GM21529 (cell line): ENCODE measurements around the gene SGSM1.
"Not testable (repeated sequence)": the region's sequence is repeated elsewhere in the genome, so short reads cannot be mapped to it uniquely, and the experiment has no call there.

Experiments used
- ATAC-seq: cut with Tn5 transposase; IDR thresholded peaks from one replicate; pipeline ENCODE4 v1.9.1; 2021; ENCODE audit not compliant: unreplicated experiment

Gene SGSM1

DNA sequence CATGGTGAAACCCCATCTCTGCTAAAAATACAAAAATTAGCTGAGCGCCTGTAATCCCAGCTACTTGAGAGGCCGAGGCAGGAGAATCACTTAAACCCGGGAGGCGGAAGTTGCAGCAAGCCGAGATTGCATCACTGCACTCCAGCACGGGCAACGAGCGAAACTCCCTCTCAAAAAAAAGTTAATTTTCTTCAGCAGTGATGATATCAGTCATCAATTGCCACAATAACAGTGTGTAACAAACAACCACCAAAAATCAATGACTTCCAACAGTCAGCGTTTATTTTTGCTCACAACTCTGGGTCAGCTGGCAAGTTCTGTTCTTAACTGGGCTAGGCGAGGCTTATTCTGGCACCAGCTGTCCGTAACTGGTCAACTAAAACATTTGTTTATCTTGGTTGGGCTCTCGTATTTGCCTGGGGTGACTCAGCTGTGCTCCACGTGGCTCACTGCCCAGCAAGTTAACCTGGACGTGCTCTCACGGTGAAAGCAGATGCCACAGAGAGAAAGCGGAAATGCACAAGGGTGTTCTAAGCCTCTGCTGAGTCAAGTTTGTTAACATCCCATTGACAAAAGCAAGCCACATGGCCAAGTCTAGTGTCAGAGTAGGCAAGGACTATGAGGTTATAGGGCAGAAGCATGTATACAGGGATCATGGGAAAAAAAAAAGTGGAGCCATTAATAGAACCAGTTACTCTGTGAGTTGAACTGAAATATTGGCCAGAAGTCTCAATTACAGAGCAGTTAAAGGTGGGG is 88.4 kb downstream of the SGSM1 start:
- ATAC-seq = no peak

DNA sequence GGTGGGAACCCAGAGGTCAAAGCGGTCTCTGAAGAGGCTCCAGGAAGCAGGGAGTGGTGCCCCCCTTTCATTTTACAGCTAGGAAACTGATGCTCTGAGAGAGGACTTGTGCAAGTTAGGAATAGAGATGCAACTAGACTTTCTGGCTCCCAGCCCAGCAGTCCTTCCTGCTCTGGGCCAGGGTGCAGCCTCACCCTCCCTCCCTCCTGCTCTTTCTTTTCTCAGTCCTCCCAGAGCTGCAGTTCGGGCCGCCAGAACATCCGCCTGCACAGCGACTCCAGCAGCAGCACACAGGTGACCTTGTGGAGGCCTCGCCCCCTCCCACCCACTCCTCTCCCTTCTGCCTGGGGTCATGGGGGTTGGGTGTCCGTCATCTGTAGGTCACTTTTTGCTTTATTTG is 89.0 kb downstream of the SGSM1 start:
- ATAC-seq = no peak

DNA sequence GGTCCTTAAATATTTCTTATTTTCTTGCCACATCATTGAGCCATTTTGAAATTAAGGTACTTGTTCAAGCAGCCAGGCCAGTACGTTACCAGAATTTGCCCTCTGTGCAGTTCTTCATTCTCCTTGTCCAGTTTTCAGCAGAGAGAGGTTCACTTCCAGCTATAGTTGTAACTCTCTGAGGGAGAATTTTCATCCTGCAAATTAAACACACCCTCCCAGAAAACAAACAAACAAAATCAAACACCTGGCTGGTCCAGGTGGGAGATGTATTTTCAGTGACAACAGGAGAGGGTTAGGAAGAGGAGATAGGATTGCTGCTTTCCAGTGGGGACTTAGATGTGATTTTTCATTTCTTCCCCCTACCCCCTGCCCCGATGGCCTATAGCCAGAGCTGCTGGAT is 95.4 kb downstream of the SGSM1 start:
- no peak for ATAC-seq

DNA sequence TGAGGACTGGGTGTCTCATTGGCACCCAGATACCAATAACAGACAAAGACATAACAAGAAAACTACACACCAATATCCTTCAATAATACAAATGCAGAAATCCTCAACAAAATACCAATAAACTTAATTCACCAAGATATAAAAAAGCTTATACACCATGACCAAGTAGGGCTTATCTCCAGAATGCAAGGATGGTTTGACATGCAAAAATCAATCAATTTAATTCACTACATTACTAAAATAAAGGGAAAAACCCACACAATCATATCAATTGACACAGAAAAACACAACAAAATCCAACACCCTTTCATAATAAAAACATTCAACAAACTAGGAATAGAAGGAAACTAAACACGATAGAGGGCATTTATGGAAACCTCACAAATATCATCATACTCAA is 99.9 kb downstream of the SGSM1 start:
- ATAC-seq = no peak

DNA sequence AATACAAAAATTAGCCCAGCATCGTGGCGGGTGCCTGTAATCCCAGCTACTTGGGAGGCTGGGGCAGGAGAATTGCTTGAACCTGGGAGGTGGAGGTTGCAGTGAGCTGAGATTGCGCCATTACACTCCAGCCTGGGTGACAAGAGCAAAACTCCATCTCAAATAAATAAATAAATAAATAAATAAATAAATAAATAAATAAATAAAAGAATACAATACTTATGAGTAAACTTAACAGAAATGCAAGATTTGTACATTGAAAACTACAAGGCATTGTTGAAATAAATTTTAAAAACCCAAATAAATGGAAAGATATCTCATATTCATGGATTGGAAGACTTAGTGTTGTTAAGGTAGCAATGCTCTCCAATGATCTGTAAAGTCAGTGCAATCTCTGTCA is 101.1 kb downstream of the SGSM1 start:
- not testable (repeated sequence) for ATAC-seq

DNA sequence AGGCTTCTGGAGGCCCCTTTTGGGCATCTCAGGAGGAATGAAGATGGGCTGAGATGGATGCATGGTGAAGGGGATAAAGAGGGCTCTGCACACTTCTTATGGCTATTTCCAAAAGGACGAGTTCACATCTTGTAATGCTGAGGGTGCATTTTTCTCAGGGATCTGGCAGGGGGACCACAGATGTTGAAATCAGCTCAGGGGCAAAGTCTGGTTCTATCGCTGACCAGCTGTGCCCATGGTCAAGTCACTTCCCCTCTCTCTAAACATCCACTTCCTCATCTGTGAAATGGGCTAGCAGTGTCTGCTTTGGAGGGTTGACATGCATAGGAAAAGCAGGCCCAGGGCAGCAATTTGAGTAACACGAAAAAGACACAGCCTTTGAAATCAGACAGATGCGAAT is 114.0 kb downstream of the SGSM1 start:
- ATAC-seq = no peak

DNA sequence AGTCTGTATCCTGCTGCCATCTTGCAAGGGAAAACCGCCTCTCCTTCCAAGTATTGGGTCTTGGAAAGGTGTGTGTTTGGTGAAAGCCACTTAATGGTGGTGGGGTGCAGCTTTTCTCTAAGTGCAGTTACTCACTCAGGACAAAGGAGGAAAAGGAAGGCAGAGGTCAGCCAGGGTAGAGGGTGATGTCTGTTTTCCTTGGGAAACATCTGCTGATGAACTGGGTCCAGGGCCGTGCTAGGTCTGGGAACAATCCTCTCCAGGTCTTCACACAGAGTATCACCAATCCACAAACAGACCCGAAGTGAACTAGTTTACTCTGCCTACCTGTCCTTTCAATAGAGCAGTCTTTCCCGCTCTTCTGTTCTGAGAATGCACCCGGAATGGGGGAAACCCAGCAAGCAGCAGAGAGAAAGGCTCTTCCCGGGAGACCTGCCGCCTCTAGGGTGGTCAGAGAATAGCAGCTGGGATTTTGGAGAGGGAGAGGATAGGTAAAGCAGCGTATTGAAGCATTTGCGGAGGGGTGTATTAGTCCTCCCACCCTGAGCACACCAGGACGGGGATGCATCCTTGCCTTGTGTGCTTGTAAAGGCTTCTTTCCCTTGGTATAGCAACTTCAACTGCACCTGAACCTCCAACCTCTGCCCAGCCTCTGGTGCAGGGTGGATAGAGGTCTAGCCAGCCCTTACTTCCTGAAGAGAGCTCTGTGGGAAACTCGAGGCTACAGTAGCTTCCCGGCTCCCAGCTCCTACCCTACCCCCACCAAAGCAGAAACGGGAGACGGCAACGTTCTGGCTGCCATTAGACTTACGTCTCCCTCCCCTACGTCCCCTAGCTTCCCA is 119.8 kb downstream of the SGSM1 start:
- ATAC-seq = no peak

DNA sequence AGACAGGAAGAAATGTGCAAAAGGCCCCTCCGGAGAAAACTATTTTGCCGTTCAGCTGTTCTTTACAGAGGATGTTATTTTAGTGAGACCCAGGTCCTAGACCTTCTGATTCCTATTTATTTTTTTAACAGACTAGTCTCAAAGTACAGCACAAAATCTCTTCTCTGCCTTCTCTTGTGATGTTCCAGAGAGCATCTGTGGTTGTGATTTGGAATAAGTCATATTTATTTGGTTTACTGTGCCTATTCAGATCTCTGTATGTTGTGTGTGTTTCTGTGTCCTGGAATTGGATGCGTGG is 120.4 kb downstream of the SGSM1 start:
- ATAC-seq = no peak

DNA sequence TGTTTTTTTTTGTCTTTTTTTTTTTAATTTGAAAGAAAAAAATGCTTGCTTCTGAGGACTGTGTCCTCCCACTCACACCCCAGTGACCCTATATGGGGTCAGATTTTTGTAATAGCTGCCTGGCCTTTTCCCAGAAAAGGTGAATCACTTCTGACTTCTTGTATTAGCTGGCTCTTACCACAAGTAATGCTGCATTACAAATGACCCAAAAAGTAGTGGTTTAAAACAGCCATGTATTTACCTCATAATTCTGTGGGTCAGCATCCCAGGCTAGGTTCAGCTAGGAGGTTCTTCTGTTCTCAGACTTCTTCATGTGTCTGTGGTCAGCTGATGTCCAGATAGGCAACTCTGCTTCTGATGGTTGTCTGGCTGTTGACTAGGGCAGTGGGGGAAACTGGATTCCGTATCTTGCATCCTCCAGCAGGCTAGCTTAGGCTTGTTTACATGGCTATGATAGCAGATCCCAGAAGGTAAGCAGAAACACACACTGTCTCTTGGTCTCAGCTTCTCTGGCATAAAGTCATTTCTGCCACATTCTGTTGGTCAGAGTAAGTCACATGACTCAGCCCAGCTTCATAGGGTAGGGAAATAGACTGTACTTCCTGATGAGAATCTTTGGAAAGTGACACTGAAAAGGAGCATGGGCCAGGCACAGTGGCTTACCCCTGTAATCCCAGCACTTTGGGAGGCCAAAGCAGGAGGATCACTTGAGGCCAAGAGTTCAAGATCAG is 121.0 kb downstream of the SGSM1 start:
- ATAC-seq = no peak

DNA sequence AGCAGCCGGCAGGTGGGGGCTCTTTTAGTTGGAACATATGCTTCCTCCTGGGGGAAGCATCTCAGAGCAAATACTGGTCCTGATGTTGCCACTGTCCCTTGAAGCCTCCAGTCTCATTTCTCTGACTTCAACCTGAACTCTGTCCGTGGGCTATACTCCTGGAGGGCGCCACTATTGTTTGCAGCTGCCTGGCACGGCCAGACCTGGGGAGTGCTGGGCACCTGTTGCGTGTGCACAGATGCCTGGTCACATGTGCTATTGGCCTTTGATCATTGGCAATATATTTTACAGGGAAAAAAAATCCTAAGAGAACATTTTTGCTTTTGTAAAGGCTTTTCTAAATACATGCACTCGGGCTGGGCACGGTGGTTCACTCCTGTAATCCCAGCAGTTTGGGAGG is 122.3 kb downstream of the SGSM1 start:
- no peak for ATAC-seq

DNA sequence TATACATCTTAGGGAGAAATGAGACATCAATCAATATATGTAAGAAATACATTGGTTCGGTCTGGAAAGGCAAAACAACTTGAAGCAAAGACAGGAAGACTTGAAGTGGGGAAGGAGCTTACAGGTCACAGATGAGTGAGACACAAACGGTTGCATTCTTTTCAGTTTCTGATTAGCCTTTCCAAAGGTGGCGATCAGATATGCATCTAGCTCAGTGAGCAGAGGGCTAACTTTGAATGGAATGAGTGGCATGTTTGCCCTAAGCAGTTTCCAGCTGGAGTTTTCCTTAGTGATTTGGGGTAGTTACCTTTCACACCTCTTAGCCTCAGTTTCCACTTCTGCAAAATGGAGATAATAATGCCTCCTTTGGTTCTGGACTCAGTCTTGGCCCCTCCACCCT is 124.7 kb downstream of the SGSM1 start:
- ATAC-seq = no peak

DNA sequence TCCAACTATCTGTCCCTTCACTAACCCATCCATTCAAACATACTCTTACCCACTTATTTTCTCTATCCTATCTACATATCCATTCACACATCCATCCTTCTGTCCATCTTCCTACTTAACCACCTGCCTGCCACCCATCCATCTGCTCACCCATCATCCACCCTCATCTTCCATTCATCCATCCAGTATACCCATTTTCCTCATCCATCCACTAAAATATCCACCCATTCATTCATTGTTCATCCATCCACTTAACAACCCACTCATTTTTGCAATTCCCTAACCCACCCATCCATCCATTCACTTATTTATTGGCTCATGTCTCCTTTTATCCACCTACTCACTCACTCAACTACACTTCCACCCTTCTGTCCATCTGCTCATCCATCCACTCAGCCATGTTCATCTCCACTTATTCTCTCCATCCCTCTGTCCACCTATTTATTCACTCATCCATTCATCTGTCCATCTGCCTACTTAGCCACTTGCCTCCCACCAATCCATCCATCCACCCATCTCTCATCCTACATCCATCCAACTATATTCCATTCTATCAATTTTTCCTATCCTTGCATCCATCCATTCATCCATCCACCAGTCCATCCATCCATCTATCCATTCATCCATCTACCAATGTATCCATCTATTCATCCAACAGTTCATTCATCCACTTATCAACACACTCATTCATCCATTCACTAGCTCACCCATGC is 129.9 kb downstream of the SGSM1 start:
- no peak for ATAC-seq

DNA sequence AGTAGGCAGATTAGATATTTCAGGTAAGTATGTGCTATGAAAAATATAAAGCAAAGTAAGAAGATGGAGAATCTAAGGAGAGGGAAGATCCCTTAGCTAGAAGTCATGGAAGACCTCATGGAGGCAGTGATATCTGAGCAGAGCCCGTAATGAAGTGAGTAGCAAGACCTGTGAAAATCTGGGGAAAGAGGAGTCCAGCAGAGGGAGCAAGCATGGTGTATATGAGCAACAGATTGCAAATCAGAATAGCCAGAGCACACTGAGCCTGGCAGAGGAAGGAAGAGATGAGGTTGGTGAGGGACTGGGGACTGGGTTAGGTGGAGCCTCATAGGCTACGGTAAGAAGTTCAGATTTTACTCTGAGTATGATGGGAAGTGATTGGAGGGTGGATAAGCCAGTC is 131.1 kb downstream of the SGSM1 start:
- ATAC-seq = no peak

DNA sequence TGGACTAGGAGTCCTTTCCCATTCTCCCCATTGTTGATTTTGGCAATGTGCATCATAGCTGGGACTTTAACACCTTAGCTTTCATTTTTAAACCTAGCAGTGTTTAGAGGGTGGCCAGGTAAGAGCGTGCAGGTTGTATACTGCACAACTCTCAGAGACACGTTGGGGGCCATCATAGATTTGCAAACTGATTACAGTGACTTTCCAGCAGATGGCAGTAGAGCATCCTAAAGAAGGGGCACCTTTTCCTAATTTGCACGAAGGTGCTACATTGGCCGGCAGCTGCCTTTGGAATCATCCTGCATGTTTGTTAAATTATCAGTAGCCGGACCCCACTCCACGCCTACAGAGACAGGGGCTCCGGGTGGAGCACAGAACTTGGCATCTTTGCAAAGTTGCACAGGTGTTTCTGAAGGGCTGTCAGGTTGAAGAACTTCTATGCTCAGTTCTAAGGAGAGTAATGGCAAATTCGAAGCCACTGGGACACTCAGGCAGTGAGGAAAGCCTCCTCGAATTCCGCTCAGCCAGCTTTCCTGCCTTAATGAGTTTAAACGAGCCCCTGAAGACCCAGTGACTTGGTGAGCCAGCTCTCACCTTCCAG is 132.8 kb downstream of the SGSM1 start:
- no peak for ATAC-seq

DNA sequence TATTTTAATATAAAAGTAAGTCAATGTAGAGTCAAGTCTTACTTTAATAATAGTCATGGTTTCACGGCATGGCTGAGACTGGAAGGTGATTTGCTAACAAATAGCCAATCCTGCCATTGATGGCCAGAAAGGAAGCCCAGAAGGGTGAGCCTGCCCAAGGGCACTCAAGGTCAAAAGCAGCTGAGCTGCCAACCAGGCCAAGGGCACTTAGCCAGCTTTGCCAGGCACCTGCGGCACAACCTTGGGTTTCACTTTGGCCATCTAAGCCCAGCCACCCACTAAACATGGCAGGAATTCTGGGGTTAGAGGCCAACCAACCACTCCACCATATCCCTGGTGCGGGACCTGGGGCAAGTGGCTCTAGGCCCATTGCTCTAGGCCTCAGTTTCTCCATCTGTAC is 136.3 kb downstream of the SGSM1 start:
- ATAC-seq = no peak

DNA sequence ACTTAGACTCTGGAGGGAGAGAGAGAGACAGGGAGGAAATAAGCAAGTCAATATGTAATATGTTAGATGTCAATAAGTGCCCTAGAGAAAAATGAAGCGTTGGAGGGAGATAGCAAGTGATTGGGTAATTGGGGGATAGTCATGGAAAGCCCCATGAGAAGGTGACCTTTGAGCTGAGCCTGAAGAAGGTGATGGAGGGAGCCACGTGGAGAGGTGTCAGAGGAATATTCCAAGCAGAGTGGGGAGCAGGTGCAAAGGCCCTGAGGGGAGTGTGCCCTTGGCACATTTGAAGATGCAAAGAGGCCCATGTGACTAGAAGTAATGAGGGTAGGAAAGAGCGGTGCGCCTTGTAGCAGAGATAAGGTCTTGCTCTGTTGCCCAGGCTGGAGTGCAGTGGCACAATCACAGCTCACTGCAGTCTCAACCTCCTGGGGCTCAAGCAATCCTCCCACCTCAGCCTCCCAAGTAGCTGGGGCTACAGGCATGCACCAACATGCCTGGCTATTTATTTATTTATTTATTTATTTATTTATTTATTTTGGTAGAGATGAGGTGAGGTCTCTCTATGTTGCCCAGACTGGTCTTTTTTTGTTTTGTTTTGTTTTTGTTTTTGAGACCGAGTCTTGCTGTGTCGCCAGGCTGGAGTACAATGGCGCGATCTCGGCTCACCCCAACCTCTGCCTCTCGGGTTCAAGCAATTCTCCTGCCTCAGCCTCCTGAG is 138.4 kb downstream of the SGSM1 start:
- no peak for ATAC-seq

DNA sequence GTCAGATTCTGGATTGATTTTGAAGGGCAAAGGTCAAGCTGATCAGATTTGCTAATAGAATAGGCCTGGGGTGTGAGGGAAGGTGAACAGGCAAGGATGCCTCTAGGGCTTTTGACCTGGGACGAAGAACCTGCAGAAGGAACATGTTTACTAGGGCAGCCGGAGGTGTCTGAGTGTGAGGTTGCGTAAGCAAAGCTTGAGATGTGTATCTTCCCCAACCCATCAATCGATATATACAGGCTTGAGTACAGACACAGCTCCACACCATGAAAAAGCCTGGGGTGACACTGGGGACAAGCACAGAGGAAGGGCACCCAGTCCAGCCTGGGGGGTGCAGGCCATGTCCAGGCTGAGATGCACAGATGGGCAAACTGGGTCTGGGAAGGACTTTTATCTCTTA is 139.4 kb downstream of the SGSM1 start:
- no peak for ATAC-seq

DNA sequence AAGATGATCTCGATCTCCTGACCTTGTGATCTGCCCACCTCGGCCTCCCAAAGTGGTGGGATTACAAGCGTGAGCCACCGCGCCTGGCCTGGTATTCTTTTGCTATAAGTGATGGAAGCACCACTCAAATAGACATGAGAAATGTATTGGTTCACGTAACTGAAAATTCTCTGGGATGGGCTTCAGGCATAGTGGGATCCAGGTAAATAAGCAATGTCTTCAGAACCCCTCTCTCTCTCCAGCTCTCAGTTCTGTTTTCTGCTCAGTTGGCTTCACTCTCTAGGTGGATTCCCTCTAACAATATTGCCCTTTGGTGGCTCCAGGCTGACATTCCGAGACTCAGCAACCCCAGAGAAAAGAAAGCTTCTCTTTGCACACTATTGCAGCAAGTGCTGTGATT is 141.4 kb downstream of the SGSM1 start:
- ATAC-seq = no peak

DNA sequence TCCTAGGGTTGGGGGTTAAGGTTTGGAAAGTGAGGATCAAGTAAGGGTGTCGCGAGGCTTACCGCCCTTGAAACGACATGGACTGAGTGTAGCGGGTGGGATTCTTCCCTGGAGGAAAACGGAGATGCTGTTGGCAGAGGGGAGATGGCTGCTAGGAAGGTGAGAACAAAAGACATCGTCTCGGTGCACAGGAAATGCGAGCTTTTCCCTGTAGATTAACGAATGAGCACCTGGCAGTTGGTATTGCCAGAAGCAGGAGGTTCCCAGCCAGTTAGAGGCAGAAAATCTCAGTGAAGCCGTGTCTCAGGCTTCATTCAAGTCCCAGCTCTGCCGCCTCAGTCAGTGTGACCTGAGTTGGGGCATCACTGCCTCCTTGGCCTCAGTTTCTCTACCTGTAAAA is 141.9 kb downstream of the SGSM1 start:
- no peak for ATAC-seq
